Heart left ventricle (tissue), 16 donors: ENCODE data around the gene COX6A2. TPM values are rescaled to one million over a fixed set of nuclear protein-coding genes. Genes with fewer than 3 reads are reported as not detected.

Source experiments
- ATAC-seq, 4 donors: fragments of 200-7000 bp; cut with Tn5 transposase; one replicate each; pipeline ENCODE4 v1.9.1; 2020 to 2022; ENCODE audit warnings: moderate library complexity in 4 of 4, mild to moderate bottlenecking in 3 of 4, moderate number of reproducible peaks in 1 of 4
- DNase-seq, 5 donors: peaks; one replicate each; pipeline ENCODE4 v3.0.0-alpha.2; 2020
- H3K27ac ChIP-seq, 12 donors: fragments of 200-600 bp; sonication (generic) in 4 of 12; one replicate each; pipeline versions ENCODE4 v1.5.0 to v1.8.0; 2016 to 2022; ENCODE audit warnings: mild to moderate bottlenecking in 2 of 12
- H3K27me3 ChIP-seq, 9 donors: fragments of 200-600 bp; sonication (generic) in 2 of 9; one replicate each; pipeline versions ENCODE4 v1.5.1 to v1.8.0; 2016 to 2022; ENCODE audit warnings: mild to moderate bottlenecking in 3 of 9
- H3K36me3 ChIP-seq, 9 donors: fragments of 200-600 bp; sonication (generic) in 2 of 9; one replicate each; pipeline versions ENCODE4 v1.5.0 to v1.8.0; 2018 to 2022; ENCODE audit warnings: mild to moderate bottlenecking in 2 of 9
- H3K4me1 ChIP-seq, 12 donors: fragments of 200-600 bp; sonication (generic) in 4 of 12; one replicate each; pipeline versions ENCODE4 v1.5.0 to v1.8.0; 2016 to 2022; ENCODE audit warnings: mild to moderate bottlenecking in 3 of 12
- H3K4me3 ChIP-seq, 12 donors: fragments of 200-600 bp; sonication (generic) in 4 of 12; one replicate each; pipeline versions ENCODE4 v1.5.0 to v1.8.0; 2017 to 2022; ENCODE audit warnings: mild to moderate bottlenecking in 9 of 12, moderate library complexity in 4 of 12
- H3K9me3 ChIP-seq, 12 donors: fragments of 200-600 bp; sonication (generic) in 4 of 12; one replicate each; pipeline versions ENCODE4 v1.5.0 to v1.8.0; 2016 to 2022; ENCODE audit warnings: mild to moderate bottlenecking in 1 of 12
- POLR2A ChIP-seq, 2 donors: fragments of 450-650 bp; IDR thresholded peaks; one replicate each; pipeline ENCODE4 v1.6.1; 2017; ENCODE audit warnings: antibody characterized with exemption in 2 of 2, mild to moderate bottlenecking in 2 of 2, moderate library complexity in 2 of 2
- WGBS, 4 donors: extraction: QIAGEN DNeasy Blood & Tissue Kit in 2 of 4; methylation state at CpG; one replicate each; pipeline versions ENCODE4 v1.1.5 to v1.1.7; 2013 to 2018; 5-methylcytosine and 5-hydroxymethylcytosine counted together
- intact Hi-C, 10 donors: fragments of 100-400 bp; cut with DNase I; formaldehyde crosslinking; loops; one replicate each; pipeline versions ENCODE4 v1.11.1 to v1.14.2; 2022
- long read RNA-seq, 3 donors: library from polyadenylated mRNA; unstranded; transcript quantifications; one replicate each; pipeline ENCODE4 v2.0.0, GENCODE V29; 2020 to 2021
- polyA plus RNA-seq, 2 donors: library from polyadenylated mRNA; stranded (reverse); fragments of 200-250 nt; gene quantifications; one replicate each; pipeline ENCODE4 v1.2.3, GENCODE V29; 2013
- total RNA-seq, 9 donors: library from RNA; depleted of rRNA in 2 of 9; stranded (reverse); fragments of >200 nt in 2 of 9; fragmentation: NEBNext Ultra II Directional in 3 of 9; extraction: Animal tissue kit (Norgen Biotek cat#: 25700) in 3 of 9; gene quantifications; one replicate each; pipeline versions ENCODE4 v1.1.0 to v1.2.4, GENCODE V29; 2016 to 2023
- TF ChIP-seq, protein P1 (sequence below), 12 donors: fragments of 200-600 bp; sonication (generic) in 4 of 12; IDR thresholded peaks; one replicate each; pipeline versions ENCODE4 v1.5.0 to v1.8.0; 2018 to 2022; ENCODE audit warnings: antibody characterized with exemption in 12 of 12, mild to moderate bottlenecking in 5 of 12
- donor health status: ischemic (EF 13 %, LVEDD 7.1; RV severe dilation, severe dysfunction).
- donor health status: healthy with polysubstance abuse.
- donor health status: DM: no; HTN: yes; CAD: no.
- donor health status: DM: no; HTN: no; CAD: no.
- donor health status: ischemic (EF 25% LVEDD 6.9; RV normal size, moderate dysfunction).
- donor health status: ischemic (EF 25% LVEDD 5.7; RV mildly dilated, moderate dysfunction).
- donor health status: healthy.
- donor health status: DM: yes; HTN: yes; CAD: no.
- donor health status: ischemic (EF 35%, LVEDD 5.7; RV mildly dilated, moderate dysfunction).
- donor health status: nonischemic (EF 11% LVEDD 7.7; RV severe dilation, severe dysfunction).
- donor health status: DM: yes; HTN: yes; CAD: no.
- donor health status: PGD.
- donor health status: ischemic (EF 29% LVEDD 5.4; RV normal size, mild dysfunction).
- donor health status: nonischemic (EF 23%, LVEDD 6.1; RV moderate dilation, normal function).

COX6A2 gene
- total RNA-seq, result 1,000 to 10,000 TPM in 7 of 9 donors, 100 to 1,000 TPM in 2; 393 to 1,682 (median 1,115) TPM
- over 10,000 TPM in 1 of 2 donors, 1,000 to 10,000 TPM in 1; 1,628 to 10,029 TPM for polyA plus RNA-seq
- long read RNA-seq, donor 1, transcript COX6A2-202 (2 exons, 353 nt), result minor isoform, 70 of 1,150 reads
- long read RNA-seq, donor 1, transcript COX6A2-201 (3 exons, 440 nt), result major isoform, 1,056 of 1,150 reads
- long read RNA-seq, donor 1, partial matches to known transcripts, result 21 of 1,150 reads
- long read RNA-seq, donor 1, other reads (novel, unspliced or antisense), result 3 of 1,150 reads
- long read RNA-seq, donor 2, transcript COX6A2-202 (2 exons, 353 nt), result minor isoform, 23 of 306 reads
- long read RNA-seq, donor 2, transcript COX6A2-201 (3 exons, 440 nt), result major isoform, 276 of 306 reads
- long read RNA-seq, donor 2, partial matches to known transcripts, result 2 of 306 reads
- long read RNA-seq, donor 2, other reads (novel, unspliced or antisense), result 5 of 306 reads
- long read RNA-seq, donor 3, transcript COX6A2-201 (3 exons, 440 nt), result major isoform, 399 of 433 reads
- long read RNA-seq, donor 3, transcript COX6A2-202 (2 exons, 353 nt), result minor isoform, 23 of 433 reads
- long read RNA-seq, donor 3, partial matches to known transcripts, result 5 of 433 reads
- long read RNA-seq, donor 3, other reads (novel, unspliced or antisense), result 6 of 433 reads

GRCh38 chr16:31428279-31428597, at the start of gene COX6A2:
TSS of gene COX6A2 (minus strand) at chr16:31428360. CDS start at chr16:31428325, 35 bp downstream.
- 17 to 48% (median 33%) methylated on average over 1 to 7 of the region's 7 CpGs for WGBS, 4 donors
- ATAC-seq (peak; percentile 81 to 88 (median 84)), DNase-seq (peak in 4 of 5 donors; percentile 70 to 86 (median 78))
- intact Hi-C loops, result loop anchor here in 1 of 10 donors (10.0 kb wide), 1 partner anchor 233 kb away; no protein-coding TSS in a partner anchor
- Histone ChIP-seq H3K36me3 (peaks cover 0 to 10% (median 0%) of the 10 kb centered on the region in 9 donors), H3K4me1 (peaks cover 0 to 56% (median 13%) of the 10 kb centered on the region in 12 donors), H3K27me3 (no peaks in the 10 kb centered on the region), H3K4me3 (peak within 1 kb of the TSS; percentile 25 to 72 (median 58)), H3K27ac (peak within 1 kb of the TSS; percentile 86 to 100 (median 95)), H3K9me3 (no peaks in the 10 kb centered on the region)
- peak in 1 of 2 donors; percentile 75 for TF ChIP-seq POLR2A (IDR thresholded peaks at IDR 0.05)
- TF ChIP-seq, protein P1, sequence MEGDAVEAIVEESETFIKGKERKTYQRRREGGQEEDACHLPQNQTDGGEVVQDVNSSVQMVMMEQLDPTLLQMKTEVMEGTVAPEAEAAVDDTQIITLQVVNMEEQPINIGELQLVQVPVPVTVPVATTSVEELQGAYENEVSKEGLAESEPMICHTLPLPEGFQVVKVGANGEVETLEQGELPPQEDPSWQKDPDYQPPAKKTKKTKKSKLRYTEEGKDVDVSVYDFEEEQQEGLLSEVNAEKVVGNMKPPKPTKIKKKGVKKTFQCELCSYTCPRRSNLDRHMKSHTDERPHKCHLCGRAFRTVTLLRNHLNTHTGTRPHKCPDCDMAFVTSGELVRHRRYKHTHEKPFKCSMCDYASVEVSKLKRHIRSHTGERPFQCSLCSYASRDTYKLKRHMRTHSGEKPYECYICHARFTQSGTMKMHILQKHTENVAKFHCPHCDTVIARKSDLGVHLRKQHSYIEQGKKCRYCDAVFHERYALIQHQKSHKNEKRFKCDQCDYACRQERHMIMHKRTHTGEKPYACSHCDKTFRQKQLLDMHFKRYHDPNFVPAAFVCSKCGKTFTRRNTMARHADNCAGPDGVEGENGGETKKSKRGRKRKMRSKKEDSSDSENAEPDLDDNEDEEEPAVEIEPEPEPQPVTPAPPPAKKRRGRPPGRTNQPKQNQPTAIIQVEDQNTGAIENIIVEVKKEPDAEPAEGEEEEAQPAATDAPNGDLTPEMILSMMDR (IDR thresholded peaks at IDR 0.05), result no peak

DNA sequence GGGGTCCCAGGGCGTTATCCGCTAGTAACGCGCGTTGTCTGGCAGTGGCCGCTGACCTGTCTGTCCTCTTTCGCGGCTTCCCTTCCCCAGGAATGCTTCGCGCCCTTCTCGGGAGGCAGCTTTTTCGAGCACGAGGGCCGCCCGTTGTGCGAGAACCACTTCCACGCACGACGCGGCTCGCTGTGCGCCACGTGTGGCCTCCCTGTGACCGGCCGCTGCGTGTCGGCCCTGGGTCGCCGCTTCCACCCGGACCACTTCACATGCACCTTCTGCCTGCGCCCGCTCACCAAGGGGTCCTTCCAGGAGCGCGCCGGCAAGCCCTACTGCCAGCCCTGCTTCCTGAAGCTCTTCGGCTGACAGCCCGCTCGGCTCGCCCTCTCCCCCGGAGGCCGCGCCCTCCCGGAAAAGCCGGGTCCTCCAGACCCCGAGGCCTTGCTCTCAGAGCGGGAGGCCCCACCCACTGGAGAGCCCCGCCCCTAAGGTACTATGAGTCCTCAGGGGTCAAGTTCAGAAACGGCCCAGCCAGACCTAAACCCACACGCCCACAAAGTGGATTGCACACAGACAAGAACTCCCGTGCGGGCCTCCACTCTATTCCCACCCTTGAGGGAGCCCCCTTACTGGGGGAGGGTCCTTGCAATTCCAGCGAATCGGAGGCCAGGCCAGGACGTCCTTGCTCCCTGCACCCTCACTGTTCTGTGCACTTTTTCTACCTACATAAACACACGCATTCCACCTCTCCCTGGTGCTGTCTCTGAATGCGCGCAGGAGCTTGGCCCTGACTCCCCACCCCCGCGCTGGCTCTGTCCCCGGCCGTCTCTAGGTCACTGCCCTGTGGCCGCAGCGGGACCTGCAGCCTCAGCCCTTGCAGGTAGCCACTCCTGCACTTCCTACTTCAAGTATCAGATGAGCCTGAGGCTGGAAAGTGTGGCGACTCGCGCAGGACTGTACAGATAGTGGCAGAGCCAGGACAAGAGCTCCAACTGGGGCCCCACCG, 49.4 kb upstream of the COX6A2 start:
- ATAC-seq (peak in 1 of 4 donors; percentile 4), DNase-seq (peak in 1 of 5 donors; percentile 72)
- peak overlapping the region in 1 of 12 donors; percentile 72 for H3K27ac ChIP-seq
- intact Hi-C loops, result no loop called here
- peaks cover 0 to 24% (median 12%) of the 10 kb centered on the region in 12 donors for H3K4me1 ChIP-seq
- H3K4me3 ChIP-seq, result peak overlapping the region in 5 of 12 donors; percentile 9 to 56 (median 24)
- H3K9me3 ChIP-seq, result no peaks in the 10 kb centered on the region
- no peak for TF ChIP-seq POLR2A (IDR thresholded peaks at IDR 0.05)
- TF ChIP-seq, protein P1 (IDR thresholded peaks at IDR 0.05), result no peak
- peaks cover 0 to 50% (median 39%) of the 10 kb centered on the region in 9 donors for H3K36me3 ChIP-seq
- H3K27me3 ChIP-seq, result peaks cover 0 to 2% (median 0%) of the 10 kb centered on the region in 9 donors
- WGBS, 4 donors, result 75 to 84% (median 82%) methylated on average over 61 to 67 of the region's 67 CpGs

DNA sequence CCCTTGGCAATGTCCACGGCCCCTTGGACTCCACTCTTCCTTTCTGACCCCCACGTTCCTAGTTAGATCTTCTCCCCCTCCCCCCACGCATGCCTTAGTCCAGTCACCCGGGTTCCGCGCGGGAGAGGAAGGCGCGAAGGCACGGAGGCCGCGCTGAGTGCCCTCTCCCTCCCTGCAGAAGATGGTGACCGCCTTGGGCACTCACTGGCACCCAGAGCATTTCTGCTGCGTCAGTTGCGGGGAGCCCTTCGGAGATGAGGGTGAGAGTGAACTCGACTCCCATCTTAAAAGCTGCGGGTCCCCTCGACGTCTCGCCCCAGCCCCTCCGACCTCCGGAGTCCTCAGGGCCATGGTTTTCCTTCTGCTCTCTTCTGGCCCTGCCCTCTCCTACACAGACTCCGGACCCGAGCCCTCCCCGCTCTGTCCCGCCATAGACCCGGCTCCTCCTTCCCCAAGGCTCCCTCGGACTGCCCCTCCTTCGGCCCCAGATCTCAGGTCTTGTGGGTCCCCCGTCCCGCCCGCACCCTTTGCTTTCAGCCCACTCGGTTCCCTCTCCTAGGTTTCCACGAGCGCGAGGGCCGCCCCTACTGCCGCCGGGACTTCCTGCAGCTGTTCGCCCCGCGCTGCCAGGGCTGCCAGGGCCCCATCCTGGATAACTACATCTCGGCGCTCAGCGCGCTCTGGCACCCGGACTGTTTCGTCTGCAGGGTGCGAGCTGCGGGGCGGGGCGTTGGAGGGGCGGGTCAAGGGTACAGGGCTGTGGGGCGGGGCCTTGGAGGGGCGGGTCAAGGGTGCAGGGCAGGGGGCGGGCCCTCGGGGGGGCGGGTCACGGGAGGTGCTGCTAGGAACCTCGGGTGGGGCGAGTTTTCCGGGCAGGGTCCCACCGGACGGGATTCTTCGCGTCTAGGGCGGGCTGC, 48.4 kb upstream of the COX6A2 start:
- ATAC-seq (peak in 2 of 4 donors; percentile 30 to 44), DNase-seq (peak; percentile 63 to 89 (median 74))
- Histone ChIP-seq H3K36me3 (peaks cover 0 to 50% (median 39%) of the 10 kb centered on the region in 9 donors), H3K9me3 (no peaks in the 10 kb centered on the region), H3K4me1 (peaks cover 0 to 31% (median 13%) of the 10 kb centered on the region in 12 donors), H3K27me3 (peaks cover 0 to 2% (median 0%) of the 10 kb centered on the region in 9 donors), H3K4me3 (peak overlapping the region in 6 of 12 donors; percentile 5 to 56 (median 30)), H3K27ac (peak overlapping the region in 1 of 12 donors; percentile 72)
- TF ChIP-seq POLR2A (IDR thresholded peaks at IDR 0.05), result no peak
- TF ChIP-seq, protein P1 (IDR thresholded peaks at IDR 0.05), result no peak
- intact Hi-C loops, result no loop called here
- 69 to 84% (median 78%) methylated on average over 61 to 68 of the region's 68 CpGs for WGBS, 4 donors
